ENCODE measurements around the gene FAM170B.
A peak's percentile ranks its signal among the peaks of the same experiment; 100 is the strongest.

Gene FAM170B

DNA sequence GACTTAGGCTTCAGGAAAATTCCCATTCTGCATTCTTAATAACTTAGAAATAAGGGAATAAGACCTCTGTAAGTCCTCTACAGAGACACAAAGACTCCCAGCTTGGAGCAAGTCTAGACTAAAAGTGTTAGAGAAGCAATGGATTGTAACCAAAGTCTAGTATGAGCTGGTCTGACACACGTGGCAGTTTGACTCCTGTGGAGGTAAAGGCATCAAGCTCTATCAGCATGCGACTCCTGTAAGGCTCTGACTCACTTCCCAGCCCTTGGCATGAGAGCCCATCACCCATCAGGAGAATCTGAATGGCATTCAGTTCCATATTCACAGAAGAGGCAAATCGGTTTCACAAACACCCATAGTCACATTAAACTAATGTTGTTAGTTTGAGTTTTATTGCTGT, 14.1 kb downstream of the FAM170B start:
- DNase-seq, result peak; percentile 50

DNA sequence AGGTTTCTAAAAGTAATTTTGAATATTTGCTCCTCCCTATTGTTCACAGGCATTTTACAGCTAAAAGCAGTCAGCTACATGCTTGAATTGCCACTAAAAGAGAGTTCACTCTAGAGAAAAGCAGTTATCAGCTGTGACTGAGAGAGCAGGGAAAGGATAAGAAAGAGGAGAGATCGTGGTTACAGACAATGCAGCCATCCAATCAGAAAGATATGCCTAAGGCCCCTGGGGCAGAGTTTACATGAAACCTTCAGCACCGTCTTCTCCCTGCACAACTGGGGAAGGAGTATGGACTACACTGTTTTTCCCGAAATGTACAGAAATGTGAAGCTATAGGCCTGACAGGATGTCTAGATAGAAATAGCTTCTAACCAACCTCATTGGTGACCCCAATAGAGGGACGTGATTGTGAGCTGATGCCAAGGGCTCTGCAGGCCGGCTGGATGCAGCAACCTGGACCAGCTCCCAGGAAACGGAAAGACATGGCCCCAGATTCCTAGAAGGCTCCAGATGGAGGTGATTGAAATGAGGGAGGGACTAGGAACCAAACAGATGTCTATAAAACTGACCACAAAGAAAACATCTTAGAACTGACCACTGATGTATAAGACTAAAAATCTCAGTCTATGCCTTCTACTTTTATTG, 15.3 kb downstream of the FAM170B start:
- DNase-seq, result peak; percentile 66

DNA sequence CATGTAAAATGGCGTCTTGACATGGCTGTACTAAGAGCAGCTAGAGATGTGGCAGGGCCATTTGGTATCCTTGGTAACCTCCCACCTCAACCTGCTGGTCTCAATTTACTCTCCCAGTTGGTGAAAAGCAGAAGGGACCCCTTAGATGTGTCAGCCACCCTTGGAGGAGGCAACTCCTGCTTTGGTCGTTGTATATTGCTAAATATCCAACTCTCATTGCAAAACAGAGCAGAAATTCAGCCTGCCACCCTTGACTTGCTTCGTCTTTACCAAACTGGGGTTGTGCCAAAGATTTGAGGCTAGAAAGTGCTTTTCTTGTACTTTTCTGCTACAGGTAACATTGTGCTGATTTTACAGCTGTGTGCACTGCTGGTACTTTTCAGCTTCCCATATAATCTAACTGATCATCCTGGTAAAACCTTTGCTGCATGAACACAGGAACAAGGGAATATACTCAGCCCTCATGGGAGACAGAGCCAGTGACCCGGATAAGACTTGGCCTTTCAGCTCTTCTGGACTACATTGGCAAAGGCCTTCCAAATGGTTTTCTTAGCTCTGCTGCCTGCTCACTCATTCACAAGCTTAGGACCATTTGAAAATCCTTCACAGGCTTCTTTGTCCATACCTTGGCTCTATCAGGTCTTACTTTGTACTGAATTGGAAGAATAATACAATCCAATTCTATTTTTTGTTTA, 16.3 kb downstream of the FAM170B start:
- peak; percentile 29 for DNase-seq

DNA sequence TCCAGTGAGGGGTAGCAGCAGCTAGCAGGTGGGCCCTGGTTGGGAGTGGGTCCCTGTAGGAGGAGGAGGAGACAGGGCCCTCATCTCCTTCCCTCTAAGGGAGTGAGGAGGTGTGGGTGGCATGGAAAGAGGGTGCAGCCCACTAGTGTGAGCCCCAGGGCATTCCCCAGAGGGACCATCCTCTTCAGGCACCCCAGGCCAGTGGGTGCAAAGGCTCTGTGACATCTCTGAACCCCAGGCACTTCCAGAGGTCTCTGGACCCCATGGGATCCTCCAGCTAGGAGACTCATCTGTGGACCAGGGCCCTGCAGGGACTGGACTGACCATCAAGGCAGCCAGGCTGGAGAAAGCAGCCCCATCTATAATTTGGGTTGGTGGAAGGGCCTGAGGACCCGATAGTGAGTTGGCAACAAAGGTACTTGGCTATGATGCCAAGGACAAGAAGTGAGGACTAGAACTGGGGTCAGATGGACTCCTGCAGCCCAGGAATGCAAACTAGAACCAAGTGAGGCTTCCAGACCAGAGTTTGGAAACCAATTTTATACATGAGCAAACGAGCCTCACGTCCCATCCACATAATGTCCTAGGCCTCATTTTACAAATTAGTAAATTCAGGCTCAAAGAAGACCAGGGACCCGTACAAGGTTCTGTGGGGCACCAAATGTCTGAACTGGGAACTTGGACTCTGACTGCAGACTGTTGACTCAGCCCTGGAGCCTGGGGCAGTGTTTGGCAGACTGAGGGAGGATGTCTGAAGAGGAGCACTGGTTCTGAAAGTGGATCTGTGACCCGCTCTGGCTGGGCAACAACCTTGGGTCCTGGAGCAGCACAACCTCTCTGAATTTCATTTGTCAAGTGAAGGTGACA, 17.1 kb downstream of the FAM170B start:
- DNase-seq, result peak; percentile 52

DNA sequence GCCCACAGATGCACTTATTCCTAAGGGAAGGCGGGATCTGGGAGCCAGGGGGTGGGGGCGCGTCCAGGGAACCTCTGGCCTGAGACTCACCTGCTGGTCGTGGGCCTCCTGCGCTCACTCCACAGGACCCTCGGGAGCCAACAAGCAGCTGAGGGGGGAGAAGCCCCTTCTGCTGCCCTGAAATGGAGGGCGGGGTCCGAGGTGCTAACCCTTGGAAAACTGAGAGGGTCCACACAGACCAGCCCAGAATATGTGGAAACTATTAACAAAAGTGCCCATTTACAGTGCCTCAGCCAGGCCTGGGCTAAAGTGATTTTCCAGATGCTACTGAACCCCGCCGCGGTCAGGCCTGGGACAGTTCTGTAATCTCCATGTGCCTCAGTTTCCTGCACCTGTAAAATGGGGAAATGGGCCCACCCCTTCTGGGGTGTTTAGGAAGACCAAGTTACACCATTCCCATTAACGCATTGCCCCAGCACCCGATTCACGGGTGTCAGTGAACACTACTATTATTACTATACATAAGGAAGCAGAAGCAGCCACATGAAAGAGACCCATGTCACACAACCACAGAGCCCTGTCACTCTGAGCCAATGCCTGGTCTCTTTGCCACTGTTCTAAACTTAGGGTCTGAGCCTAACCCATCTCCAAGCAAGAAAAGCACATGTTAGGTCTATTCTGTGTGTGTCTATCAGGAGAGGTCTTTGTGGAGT, 17.9 kb downstream of the FAM170B start:
- peak; percentile 33 for DNase-seq

DNA sequence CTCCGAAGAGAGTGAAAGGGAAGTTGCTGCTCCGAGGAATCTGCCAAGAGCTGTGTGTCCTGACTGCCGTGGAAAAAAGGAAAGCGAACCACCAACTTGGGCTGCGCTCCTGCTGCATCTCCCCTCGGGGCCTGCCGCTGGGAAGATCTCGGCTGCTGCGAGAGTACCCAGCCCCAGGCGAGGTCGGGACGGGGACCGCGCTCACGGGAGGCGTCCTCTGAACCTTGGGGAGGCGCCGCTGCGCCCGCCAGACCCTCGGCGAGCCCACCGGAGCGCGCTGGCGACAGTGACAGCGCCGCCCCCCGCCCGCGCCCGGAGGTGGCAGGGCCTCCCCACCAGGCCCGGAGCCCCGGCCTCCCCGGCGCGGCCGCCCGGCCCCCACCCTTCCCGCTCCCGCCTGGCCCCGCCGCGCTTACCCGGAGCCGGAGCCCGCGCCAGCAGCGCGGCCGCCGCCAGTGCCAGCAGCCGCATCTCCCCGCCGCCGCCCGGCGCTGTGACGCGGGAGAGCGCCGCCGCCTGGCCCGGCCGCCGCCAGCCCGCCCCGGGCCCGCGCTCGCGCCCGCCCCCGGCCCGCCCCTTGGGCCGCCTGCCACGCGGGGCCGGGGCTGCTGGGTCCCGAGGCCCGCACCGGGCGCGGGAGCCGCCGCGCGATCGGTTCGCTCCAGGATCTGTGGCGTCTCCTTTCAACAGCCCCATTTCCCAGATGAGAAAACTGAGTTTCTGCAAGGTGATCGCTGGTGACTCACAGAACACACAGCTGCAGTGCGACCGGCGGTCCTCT, 18.6 kb downstream of the FAM170B start, which contains the start of gene VSTM4:
Gene VSTM4 (minus strand): TSS at position 508 of the 781 bp plus-strand sequence. CDS start 37 bp downstream, at position 471.
- peak; percentile 69 for DNase-seq

DNA sequence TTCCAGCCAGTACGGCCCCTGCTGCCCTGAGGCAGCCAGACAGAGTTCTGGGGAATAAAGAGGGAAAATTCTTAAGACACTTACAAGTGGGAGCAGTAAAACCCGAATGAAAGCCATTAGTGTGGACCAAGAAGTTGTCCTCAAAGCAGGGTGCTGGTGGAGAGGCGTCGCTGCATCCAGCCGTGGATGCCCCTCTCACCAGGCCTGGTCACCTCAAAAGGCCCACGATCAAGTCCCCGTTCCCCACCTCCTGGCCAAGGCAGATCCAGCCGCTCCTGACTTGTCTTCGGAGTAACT, 19.2 kb downstream of the FAM170B start:
- no peak for DNase-seq

DNA sequence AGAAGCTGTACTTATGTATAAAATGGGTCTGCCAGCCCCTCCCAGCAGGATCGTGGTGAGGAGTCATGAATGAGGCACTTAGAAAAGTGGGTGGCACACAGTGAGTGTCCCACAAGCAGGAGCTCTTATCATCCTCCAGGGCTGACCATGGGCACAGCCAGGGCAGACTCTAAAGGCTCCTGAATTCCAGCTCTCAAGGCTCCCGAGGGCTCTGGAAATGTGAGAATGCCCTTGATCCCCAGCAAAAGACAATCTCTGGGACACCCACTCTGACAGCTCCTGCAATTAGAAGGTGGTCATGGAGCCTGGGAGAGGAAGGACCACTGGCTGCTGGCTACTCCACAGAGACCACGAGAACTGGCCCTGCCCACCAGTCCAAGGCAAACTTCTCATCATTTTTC, 20.1 kb downstream of the FAM170B start:
- DNase-seq, result peak; percentile 46

DNA sequence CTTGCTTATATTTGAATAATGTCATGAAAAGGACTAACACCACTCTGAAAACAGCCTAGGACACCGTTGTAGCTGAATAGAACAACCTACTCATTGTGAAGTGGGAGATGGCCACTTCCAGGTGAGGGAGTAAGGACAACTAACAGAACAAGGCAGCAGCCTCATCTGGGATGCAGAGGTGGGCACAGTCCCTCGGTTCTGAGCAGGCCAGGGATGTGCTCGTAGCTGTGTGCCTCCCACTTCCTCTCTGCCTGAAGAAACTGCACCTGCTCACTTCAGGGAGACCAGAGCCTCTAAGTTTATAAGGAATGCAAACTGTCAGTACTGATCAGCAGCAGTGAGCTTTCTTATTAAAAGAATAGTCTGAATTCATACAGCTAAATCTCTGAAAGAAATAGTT, 21.0 kb downstream of the FAM170B start:
- no peak for DNase-seq

DNA sequence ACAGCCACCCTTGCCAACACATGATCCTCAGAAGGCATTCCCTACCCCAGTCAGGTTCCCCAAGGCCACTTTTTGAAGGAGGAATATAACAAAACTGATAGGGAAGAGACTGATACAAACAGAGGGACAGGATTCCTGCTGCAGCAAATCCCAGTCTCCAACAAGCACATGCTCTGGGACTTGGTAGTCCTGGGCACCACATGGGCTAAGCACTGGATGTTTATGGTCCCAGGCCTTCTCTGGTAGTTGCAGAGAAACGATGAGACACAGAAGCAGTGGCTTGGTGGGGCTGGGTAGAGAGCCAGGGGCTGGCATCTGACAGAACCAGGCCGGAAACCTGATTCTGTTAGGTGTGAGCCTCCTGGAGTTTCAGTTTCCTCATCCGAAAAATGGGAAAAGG, 21.7 kb downstream of the FAM170B start:
- DNase-seq, result no peak

DNA sequence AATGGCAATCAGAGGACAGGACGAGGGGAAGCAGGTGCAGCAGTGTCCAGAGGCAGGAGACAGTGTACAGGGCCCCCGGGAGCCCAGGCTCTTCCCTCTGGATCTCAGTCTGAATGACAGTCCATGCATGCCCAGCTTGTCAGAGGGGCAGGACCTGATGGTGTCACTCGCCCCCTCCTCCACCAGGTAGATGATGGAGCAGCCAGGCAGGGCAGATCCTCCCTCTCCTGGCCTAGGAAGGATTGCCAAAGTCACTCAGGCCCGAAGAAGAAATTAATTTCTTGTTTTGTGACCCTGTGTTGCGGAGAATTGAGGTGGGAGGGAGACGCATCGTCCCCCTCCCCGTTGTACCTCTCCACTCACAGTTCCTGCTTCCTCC, 22.5 kb downstream of the FAM170B start:
- DNase-seq, result peak; percentile 40

DNA sequence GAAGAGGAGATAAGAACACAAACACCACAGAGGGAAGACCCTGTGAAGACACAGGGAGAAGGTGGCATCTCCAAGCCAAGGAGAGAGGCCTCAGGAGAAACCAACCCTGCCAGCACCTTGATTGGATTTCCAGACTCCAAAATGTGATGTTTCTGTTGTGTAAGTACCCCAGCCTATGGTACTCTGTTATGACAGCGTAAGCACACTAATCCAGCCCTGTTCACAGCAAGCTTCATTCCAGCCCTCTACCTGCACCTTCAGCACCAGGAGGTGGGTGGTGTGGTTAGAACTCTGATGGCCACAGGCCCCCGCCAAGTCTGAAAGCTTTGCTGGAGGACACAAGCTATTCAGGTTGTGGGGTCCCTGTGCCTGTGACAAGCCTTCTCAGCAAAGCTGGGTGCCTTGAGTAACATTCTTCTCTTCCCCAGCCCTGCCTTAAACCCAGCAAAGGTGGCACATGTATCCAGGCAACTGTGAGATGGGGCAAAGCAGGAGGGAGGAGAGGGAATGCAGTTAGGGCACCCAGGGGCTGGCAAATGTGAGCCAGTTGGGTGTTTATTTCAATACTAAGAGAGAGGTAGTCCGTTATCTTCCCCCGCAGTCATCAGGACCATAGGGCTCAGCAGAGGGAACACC, 23.0 kb downstream of the FAM170B start:
- DNase-seq, result no peak

DNA sequence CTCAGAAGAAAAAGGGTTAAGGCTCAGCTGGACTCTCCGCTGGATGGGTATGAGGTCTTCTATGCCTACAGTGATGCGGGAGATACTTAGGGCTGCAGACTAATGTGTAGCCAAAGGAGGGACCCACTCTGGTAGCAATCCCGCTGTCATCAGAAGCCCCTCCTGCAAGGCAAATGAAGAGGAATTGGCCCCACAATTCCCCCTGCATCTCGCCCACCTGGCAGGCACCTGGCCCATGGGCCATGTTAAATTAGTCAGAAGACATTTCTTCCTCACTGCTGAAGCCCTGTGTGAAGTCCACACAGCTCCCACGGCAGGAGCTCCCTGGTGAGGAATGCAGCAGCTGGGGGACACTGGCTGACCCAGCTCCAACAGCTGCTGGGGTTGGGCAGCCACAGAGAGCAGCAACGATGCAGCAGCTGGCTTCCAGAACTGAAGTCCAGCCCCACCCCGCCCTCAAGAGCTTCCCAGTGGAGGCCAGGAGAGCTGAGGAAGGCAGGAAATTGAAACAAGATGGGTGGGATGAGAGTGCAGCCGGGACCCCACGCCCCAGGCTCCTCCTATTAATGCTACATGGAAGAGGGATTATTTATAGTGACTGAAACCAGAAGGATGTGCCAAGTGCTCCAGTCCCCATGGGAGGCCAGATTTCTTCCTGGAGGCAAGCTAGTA, 24.0 kb downstream of the FAM170B start:
- DNase-seq, result peak; percentile 37

DNA sequence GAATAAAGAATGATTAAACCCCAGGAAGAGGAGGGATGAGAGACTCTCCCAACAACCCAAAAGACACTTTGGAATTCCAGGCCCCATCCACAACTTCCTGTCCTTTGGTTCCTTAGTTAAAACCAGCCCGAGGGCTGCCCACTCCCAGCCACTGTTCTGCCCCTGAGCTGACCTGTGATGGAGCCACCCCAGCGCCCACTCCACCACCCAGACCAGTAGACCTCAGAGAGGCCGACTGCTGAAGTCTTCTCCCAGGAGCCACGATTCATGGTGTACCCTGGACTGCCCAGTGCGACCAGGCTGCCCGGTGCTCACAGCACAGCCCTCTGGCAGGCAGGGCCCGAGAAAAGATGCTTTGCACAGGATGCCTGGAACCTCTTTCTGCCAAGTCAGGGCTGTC, 25.2 kb downstream of the FAM170B start:
- no peak for DNase-seq

DNA sequence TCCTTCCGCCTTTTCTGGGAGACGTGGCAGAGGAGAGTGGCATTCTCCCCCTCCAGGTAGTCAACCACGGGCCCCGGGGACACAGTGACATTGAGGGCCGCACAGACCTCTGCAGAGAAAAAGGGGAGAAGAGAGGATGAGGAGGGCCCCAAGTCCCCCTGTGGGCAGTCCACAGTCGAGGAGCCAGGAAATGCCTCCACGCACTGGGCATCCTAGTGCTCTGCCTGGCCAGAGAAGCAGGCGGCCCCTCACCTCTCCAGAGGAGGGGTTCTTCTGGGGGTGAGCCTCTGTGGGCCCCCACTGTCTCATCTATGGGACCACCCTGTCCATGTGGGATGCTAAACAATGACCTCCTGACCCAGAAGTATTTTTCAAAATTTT, 25.9 kb downstream of the FAM170B start:
- DNase-seq, result peak; percentile 20

DNA sequence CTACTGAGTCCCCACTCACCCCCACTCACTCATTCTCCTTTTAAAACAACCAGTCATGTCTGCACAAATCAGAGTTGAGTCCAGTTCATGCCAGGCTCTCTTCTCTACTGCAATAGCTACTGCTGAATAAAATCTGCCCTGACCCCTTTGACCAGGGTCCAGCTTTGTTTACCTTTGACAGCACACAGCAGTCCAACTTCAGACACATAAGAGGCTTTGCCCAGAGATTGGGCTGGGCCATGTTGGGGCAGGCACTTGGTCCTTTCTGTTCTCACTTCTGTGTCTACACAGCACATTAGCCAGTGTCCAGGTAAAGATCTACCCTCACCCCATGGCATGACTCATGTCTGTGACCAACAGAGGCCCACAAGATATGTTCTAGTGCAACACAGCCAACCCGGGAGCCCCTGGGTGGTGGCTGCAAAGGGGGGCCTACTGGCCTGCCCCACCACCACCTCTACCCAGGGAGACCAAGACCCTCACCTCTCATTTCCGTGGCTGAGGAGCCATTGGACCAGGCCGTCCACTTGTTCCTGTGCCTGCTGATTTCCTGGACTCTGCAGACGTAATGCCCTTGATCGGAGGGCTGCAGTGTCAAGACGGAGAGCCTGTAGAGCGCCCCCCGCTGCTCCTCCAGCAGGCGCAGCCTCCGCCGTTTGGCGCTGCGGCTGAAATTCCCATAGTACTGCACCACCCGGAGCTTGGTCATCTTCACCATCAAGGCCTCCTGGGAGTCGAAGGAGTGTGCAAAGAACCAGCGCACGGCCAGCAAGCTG, 26.5 kb downstream of the FAM170B start:
- peak; percentile 30 for DNase-seq

DNA sequence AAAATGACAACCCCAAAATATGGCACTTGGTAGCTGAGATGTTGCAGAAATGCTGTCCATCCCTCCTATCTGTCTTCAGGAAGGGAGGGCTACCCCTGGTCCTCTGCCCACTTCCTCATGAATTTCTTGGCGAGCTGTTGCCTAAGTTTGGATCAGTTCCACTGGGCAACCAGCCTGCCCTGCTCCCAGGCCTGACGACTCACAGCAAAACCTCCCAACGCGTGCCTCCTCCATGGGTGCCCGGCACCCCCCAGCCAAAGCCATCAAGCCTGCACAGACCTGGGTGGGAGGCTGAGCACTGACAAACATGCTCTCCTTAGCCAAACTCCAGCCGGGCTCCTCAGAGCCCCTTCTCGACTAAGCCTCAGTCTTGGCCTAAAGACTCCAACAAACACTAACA, 27.4 kb downstream of the FAM170B start:
- peak; percentile 32 for DNase-seq

DNA sequence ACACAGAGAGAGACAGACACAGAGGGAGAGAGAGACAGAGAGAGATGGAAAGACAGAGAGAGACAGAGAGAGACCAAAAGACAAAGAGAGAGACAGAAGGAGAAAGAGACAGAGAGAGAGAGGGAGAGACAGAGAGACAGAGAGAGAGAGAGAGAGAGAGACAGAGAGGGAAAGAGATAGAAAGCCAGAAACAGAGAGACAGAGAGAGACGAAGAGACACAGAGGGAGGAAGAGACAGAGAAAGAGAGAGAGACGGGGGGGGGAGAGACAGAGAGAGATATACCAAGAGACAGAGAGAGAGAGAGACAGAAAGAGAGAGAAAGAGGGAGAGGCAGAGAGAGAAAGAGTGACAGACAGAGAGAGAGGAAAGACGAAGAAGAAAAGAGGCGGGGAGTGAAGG, 28.7 kb downstream of the FAM170B start:
- DNase-seq, result no peak

DNA sequence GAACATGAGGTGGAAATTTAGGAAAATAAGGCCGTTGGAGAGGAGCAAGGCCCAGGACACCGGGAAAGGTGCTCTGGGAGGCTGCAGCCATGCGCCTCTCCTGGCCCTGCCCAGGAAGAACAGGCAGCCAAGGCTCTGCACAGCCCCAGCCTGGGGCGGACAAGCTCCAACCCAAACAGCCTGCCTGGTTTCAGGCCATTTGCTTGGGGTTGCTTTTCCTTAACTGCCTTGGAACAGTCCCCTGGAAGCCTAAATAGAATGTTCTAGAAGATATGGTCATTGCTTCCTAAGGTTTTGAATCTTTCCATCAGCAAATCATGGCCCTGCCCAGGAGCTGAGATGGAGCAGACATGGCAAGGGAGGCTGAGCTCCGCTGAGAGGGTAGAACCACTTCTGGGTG, 29.5 kb downstream of the FAM170B start:
- no peak for DNase-seq

DNA sequence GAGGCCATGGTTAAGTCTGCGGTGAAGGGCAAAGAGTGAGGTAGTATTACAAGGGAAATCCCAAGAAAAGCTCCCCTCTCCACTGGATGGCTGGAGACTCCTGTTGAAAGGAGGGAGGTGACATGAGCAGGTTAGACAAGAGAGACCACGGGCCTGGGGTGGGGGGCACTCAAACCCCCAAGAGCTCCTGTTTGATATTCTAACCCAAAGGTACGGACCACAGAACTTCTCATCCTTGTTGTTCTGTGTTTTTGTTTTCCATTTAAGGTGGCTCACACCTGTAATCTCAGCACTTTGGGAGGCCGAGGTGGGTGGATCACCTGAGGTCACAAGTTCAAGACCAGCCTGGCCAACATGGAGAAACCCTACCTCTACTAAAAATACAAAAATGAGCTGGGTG, 30.1 kb downstream of the FAM170B start:
- peak; percentile 21 for DNase-seq

DNA sequence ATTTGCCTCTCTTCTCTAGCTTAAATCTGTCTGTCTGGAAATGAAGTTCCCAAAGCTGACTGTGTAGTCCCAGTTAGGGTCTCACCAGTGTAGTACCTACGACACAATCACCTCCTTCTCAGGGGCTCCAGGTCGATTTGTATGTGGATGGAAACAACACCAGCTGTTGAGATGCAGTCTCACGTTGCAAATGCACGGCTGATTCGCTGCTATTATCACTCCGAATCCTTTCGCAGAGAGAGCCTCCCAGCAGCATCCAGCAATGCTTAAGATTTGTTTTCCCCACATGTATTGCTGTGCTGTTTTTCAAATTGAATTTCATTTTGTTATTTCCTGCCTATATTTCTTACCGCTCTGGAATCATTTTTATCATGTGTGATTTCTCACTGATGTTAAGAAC, 34.8 kb downstream of the FAM170B start:
- DNase-seq, result peak; percentile 20
